Umbilical cord (tissue), 2 donors: ENCODE measurements around the gene RAPGEF2. TPM values are rescaled to one million over a fixed set of nuclear protein-coding genes. Genes with fewer than 3 reads are reported as not detected.
"Not testable (repeated sequence)": the region's sequence is repeated elsewhere in the genome, so short reads cannot be mapped to it uniquely, and the experiment has no call there.

Experiments
- DNase-seq: peaks from one replicate; pipeline ENCODE4 v3.0.0-alpha.2; 2015; ENCODE audit warnings: low spot score
- total RNA-seq: library from RNA; depleted of rRNA; stranded (reverse); fragments of >200 nt; gene quantifications from one replicate; pipeline ENCODE4 v1.2.3, GENCODE V29; 2014; ENCODE audit warnings: low replicate concordance; ENCODE audit not compliant: insufficient read depth

The RAPGEF2 gene
- total RNA-seq, 1 donor from 2014 or later = 82.1 TPM

- DNase-seq = no peak
Measured at GRCh38 chr4:159160242-159160641, 57.4 kb downstream of the RAPGEF2 start.

- DNase-seq = not testable (repeated sequence)
Measured at GRCh38 chr4:159161436-159161835, 58.6 kb downstream of the RAPGEF2 start.

DNA sequence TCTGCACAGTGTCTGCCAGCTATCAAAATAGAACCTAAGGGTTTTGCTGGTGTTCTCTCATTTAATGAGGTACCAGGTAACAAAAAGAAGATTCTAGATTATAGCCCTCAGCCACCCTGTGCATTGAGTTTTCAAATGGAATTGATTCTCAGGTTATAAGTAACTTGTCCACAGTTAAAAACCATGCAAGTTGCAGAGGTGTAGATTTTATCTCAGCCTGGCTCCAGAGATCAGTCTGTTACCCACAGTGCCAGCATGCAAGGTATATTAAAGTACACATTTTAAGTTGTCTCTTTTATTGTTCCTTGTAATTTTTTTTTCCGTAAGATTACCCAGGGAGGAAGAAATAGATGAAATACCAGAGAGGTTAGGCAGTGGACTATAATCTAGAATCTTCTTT lies 59.7 kb downstream of the RAPGEF2 start:
- DNase-seq = no peak

- no peak for DNase-seq
Measured at GRCh38 chr4:159163521-159163920, 60.6 kb downstream of the RAPGEF2 start.

DNA sequence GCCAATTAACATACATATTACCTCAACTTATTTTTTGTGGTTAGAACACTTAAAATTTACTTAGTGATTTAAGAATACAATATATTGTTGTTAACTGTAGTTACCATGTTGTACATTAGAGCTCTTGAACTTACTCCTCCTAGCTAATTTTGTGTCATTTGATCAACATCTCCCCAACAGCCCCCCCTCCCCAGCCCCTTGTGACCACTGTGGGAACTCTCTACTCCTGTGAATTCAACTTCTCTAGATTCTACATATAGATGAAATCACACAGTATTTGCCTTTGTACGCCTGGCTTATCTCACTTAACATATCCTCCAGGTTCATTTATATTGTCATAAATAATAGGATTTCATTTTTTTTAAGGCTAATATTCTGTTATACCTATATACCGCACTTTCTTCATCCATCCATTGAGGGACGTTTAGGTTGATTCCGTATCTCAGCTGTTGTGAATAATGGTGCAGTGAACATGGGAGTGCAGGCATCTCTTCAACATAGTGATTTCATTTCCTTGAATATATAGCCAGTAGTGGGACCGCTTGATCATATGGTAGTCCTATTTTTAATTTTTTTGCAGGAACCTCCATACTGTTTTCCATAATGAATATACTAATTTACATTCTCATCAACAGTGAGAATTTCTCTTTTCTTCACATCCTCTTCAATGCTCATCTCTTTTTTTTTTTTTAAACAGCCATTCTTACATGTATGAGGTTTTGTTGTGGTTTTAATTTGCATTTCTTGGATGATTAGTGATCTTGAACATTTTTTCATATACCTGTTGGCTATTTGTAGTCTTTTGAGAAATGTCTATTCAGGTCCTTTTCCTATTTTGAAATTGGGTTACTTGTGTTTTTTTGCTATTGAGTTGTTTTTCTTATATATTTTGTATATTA lies 66.8 kb downstream of the RAPGEF2 start:
- no peak for DNase-seq

GRCh38 chr4:159171287-159171686 lies 68.4 kb downstream of the RAPGEF2 start:
- no peak for DNase-seq

DNA sequence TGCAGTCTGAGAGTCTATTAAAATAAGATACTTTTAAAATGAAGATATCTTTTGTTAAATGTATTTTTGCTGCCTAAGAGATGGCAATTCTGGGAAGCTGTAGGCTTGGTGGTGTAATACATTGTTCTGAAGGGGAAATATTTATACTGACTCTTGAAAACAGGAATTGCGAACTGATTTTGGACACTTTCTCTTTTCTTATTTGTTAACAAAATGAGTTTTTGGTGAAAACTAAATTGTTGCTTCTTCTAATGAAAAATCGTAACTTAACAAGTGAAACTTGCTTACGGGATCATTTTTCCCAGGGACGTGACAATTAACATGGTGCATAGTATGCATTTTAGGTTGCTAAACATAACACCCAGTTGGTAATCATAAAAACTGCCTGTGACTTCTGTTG lies 71.0 kb downstream of the RAPGEF2 start:
- no peak for DNase-seq

- no peak for DNase-seq
Measured at GRCh38 chr4:159174645-159175084, 71.8 kb downstream of the RAPGEF2 start.

GRCh38 chr4:159175085-159175988 lies 72.5 kb downstream of the RAPGEF2 start:
- peak; percentile 92 for DNase-seq

- no peak for DNase-seq
Measured at GRCh38 chr4:159175989-159176375, 73.1 kb downstream of the RAPGEF2 start.

DNA sequence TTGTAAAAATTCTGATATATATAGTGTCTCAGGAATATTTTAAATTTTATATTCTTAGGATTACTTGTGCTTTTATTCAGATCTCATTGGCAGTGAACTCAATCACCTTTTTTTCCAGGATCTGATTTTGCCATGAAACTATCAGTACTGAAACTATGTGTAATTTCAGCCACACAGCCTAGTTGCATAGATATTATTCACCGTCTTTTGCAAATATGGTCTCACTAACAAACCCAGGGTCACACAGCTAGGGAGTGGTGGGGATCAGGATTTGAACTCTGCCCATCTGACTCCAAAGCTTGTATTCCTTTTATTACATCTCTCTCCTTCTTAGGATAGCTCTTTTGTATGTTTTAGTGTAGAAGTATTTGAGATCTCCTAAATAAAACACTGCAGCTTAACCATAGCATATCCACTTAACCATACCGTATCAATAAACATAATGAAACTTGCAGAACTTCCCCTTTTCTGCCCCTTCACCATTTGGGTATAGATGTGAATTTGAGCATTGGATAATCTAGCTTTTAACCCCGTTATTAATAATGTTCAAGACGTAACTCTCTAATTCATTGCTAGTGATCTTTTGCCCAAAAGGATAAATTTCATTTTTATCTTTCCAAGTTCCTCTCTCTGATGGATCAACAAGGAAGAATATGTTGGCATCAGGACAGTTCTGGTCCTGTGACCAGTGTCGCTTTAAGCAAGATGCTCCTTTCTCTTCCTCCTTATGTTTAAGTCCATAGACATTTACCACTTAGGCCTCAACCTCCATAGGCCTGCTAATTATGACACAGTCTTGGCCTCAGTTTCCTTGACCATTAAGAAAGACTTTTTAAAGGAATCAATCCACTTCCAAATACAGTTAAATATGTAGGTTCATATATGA lies 74.6 kb downstream of the RAPGEF2 start:
- DNase-seq = no peak

GRCh38 chr4:159178151-159178546 lies 75.3 kb downstream of the RAPGEF2 start:
- no peak for DNase-seq

- DNase-seq = no peak
Measured at GRCh38 chr4:159178979-159179969, 76.4 kb downstream of the RAPGEF2 start.

DNA sequence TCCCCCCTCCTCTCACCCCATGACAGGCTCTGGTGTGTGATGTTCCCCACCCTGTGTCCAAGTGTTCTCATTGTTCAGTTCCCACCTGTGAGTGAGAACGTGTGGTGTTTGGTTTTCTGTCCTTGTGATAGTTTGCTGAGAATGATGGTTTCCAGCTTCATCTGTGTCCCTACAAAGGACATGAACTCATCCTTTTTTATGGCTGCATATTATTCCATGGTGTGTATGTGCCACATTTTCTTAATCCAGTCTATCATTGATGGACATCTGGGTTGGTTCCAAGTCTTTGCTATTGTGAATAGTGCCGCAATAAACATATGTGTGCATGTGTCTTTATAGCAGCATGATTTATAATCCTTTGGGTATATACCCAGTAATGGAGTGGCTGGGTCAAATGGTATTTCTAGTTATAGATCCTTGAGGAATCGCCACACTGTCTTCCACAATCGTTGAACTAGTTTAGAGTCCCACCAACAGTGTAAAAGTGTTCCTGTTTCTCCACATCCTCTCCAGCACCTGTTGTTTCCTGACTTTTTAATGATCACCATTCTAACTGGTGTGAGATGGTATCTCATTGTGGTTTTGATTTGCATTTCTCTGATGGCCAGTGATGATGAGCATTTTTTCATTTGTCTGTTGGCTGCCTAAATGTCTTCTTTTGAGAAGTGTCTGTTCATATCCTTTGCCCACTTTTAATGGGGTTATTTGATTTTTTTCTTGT lies 81.2 kb downstream of the RAPGEF2 start:
- DNase-seq = not testable (repeated sequence)

- DNase-seq = peak; percentile 41
Measured at GRCh38 chr4:159185591-159186023, 82.7 kb downstream of the RAPGEF2 start.

GRCh38 chr4:159188646-159189045 lies 85.8 kb downstream of the RAPGEF2 start:
- no peak for DNase-seq

DNA sequence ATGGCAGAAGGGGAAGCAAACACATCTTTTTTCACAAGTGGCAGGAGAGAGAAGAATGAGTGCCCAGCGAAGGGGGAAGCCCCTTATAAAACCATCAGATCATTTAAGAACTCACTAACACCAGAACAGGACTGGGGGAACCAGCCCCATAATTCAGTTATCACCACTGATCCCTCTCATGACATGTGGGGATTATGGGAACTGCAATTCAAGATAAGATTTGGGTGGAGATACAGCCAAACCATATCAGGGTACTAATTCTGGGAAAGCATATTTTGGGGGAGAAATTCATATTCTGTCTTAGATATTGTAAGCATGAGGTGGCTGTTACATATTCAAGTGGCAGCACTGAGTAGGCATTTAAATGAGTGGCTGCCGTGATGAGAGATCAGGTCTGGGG lies 87.8 kb downstream of the RAPGEF2 start:
- peak; percentile 64 for DNase-seq

- DNase-seq = no peak
Measured at GRCh38 chr4:159191989-159192388, 89.1 kb downstream of the RAPGEF2 start.

DNA sequence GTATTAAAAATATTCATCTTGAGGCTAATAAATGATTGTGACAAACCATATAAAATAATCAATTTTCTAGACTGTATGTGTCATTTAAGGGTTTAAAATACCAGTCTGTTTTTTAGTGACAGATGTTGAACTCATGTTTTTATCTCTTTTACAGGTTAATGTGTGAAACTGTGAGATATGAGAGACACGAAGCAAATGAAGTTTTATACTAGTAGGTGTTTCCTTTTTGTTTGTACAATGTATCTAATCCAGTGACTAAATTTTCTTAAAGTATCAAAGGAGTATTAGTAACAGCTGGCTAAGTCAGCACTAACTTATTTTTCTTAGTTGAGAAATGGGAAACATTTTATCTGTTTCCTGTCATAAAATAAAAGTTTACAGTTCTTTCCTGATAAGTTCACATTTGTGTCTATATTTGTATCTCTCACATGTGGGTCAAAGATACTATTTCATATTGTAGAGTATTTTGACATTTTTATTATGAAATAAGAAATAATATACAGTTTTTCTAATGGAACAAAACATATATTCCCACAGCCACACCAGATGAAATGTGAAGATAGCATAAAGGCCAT lies 90.3 kb downstream of the RAPGEF2 start:
- DNase-seq = no peak
